Renal cortex interstitium (tissue), 11 donors: Measurements from ENCODE around the gene CETN1. TPM values are rescaled to one million over a fixed set of nuclear protein-coding genes. Genes with fewer than 3 reads are reported as not detected.
A peak's percentile ranks its signal among the peaks of the same experiment; 100 is the strongest.

Source experiments
- DNase-seq, 11 donors: peaks; one replicate each; pipeline ENCODE4 v3.0.0-alpha.2; 2013; ENCODE audit warnings: low read depth in 9 of 11, low spot score in 4 of 11; ENCODE audit errors: extremely low read depth in 1 of 11
- polyA plus RNA-seq, 3 donors: library from polyadenylated mRNA; unstranded; fragments of 120-200 nt; gene quantifications; one replicate each; pipeline ENCODE4 v1.2.1, GENCODE V29; 2013; ENCODE audit not compliant: insufficient read length in 3 of 3

CETN1 gene
- polyA plus RNA-seq, 3 donors, result not detected

DNA sequence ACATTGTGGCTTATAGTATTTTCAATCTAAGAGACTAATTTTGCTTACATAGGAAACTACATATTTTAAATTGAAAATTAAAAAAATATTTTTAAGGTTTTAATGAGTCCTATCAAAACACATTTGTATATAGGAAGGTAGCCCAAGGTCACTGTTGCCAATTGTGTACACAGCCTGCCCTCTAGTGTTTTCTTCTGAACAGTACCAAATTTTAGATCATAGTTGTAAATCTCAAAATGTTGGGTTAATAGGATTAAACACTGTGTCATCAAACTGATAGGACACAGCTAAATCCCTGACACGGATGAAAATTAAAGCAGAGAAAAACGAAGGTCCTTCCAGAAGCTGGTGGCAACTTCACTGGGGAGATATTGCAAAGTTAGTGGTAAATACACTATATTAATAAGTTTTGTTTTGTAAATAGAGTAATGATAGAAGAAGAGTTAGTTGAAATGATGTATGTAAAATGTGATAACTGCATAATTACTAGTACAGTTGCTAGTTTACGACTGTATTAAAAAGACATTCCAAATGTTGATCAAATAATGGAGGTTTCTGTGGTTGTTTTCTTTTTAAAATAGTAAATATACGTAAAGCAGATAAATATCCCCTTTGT, 36.3 kb downstream of the CETN1 start:
- DNase-seq, result no peak

DNA sequence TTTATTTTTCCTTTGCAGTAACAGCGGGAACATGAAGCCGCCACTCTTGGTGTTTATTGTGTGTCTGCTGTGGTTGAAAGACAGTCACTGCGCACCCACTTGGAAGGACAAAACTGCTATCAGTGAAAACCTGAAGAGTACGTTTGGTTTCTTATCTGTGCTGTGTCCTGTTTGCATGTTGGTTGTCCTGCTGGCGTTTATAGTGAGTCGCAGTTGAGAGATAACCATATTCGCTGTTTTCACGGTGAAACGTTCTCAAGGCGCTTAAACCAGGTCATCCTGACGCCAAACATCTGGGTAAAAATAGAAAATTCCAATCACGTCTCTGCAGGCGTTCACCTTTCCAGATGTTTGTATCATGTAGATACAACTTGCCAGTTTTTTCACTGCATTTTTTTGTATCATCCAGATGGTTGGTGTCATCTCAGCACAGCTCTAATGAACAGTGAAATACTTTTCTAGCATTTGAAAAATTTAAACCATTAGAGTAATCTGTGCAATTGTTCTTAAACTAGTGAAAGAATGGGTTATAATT, 37.9 kb downstream of the CETN1 start:
- no peak for DNase-seq

DNA sequence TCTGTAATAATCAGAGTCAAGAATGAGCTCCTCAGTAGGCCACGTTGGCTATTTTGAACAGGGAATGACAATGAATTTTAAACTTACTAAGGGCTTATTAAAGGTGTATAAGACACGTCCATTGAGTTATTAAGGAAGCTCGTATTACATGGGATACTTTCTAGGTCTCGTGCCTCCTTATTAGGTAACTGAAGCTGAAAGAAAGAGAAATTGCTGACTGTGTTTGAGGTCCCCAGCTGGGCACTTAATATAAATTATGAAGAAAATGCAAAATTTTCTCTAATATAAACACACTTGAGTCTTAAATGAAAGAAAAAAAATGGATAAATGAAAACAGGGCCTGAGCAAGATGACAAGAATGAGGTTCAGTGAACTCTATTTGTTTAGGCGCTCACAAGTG, 38.4 kb downstream of the CETN1 start:
- no peak for DNase-seq

DNA sequence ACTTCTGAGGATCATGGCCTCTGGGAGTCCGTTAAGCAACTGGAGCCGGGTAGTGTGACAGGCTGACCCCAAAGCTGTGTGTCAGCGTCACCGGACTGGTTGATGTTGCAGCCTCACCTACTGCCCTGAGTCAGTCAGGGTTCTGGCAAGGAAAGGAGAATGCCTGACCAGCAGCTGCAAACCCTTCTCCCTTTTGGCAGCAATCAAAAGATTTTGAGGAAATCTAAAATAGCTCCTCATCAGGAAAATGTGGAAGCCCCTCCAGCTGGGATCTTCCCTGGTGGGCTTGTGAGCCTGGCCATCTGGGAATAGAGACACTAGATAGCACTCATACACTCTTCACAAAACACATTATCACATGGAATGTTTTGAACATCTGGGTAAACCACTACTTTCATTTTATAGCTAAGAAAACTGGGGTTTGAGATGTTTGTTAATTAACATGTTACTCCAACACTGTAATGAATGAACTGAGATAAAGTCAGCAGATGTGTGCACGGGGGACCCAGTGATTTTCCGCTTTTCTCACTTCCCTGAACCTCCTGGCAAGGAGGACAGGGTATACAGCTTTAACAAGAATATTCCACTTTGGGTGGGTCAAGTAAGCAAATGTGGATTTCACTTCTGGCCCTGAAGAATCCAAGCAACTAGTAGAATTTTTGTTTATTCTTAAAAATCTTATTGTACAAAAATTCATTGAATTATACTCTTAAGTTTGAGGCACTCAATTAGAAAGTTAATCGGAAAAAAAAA, 41.3 kb downstream of the CETN1 start:
- DNase-seq, result no peak

DNA sequence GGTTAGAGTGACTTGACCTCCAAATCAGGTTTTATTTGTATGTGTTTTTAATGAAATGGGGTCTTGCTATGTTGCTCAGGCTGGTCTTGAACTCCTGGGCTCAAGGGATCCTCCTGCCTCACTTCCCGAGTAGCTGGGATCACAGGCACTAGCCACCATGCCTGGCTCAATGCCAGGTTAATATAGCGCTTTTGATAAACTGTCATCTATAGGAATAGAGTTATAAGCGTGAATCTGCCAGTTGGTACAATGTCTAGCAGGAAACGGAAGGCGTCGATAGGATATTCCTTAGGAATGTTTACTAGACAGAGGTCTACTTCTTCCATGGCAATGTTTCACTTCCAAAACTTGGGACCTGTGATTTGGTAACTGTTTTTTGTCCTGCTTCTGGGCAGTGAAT, 42.1 kb downstream of the CETN1 start:
- DNase-seq, result no peak

DNA sequence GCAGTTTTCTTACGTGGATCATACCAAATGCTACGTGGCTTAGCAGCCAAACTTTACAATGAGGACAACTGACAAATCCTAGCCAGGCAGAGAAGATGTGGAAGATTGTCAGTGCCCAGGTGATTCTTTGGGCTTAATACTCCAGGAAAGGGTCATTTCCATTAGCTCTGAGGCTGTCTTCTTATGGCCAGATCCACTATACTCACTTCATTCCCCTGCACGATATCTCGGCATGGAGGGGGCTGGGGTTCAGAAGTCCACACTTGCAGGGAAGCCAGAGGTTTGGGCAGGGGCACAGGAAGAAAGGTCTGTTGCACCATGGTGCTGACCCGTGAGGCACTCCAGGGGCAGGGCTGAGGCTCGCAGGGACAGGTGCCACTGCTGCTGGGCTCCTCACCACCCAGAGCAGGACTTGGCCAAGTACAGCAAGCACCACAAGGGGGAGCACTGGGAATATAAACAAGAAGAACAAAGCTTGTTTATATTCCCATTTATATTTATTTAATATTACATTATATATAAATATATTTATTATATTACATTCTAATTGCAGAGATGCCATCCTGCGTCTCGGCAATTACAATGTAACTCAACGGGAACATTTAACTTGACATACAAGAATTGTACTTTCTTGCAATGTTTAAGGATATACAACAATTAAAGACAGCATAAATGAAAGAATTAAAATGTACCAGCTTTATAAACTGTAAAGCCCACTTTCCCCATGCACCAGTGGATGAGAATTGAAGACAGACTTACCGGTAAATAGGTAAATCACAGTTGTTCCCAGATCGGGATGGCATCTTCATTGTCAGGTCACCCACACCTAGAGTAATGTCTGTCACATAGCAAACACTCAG, 43.8 kb downstream of the CETN1 start:
- DNase-seq, result peak in 6 of 11 donors; percentile 46 to 56 (median 52)

DNA sequence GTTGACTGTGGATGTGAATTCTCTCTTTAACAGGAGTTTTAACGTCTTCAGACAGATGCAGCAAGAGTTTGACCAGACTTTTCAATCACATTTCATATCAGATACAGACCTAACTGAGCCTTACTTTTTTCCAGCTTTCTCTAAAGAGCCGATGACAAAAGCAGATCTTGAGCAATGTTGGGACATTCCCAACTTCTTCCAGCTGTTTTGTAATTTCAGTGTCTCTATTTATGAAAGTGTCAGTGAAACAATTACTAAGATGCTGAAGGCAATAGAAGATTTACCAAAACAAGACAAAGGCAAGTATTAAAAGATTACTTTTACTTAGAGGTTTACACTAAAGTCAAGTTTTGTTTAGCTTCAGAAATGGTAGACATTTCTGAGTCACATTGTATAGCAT, 47.1 kb downstream of the CETN1 start:
- DNase-seq, result no peak

DNA sequence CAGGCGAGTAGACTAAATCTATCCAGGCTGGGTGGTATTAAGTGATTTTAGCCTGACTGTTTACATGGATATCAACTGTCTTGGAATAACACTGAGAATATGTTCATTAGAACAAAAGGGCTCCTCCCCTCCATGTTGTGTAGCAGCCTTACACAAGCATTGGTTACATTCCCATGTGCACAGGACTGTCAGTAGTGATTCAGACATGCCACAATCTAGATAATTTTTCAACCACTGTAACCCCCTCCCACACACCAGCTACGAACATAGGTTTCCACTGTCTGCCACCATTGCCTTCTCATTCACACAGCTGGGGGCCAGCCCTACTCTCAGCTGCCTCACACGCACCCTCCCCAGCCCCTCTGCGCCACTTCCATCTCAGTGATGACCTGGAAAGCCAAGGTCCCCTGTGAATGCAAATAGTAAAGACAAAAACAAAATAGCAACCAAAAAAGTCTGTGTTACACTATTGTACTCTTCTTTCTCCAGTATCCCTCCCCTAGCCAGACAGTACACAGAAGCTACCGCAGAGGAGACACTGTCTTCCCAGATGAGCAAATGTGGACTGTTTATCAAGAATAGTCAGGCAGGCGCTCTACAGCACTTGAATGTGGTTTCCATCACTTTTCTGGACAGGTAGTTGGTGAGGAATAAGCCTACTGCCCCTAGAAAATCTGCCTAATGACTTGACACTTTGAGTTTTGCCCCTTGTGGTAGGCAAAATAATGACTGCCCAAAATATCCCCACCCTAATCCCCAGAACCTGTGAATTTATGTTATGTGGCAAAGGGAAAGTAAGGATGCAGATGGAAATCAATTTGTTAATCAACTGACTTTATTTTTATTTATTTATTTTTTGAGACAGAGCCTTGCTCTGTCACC, 49.3 kb downstream of the CETN1 start:
- no peak for DNase-seq

DNA sequence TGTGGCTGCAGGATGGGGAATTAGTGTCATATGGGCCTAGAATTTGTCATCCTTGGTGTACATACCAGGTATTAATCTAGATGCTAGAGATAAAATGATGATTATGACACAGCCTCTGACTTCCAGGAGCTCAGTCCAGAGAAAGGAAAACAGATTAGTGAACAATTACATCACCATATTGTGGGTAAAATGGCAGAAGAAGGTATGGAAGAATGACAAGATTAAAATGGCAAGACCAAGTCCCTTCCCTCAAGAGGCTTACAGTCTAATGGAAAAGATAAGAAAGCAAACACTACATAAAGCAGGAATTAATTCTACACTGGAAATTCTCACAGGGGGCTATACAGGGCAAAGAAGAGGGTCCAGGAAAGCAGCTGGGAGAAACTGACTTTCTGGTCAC, 51.4 kb downstream of the CETN1 start:
- DNase-seq, result no peak

Other genes with a start within 250 kb of the CETN1 start
- 10 to 100 TPM; 26.3 to 28.9 (median 28.3) TPM for gene COLEC12, start 79.7 kb upstream of the CETN1 start, polyA plus RNA-seq
- 10 to 100 TPM; 11.9 to 18.0 (median 17.1) TPM for gene CLUL1, start 16.6 kb downstream of the CETN1 start, polyA plus RNA-seq
- gene TYMS, start 77.3 kb downstream of the CETN1 start, polyA plus RNA-seq, result 100 to 1,000 TPM; 114 to 155 (median 150) TPM
- gene ENOSF1, start 132.2 kb downstream of the CETN1 start, polyA plus RNA-seq, result 100 to 1,000 TPM in 2 of 3 donors, 10 to 100 TPM in 1; 69.5 to 133 (median 114) TPM
- gene YES1, start 231.9 kb downstream of the CETN1 start, polyA plus RNA-seq, result 10 to 100 TPM; 67.1 to 76.0 (median 68.2) TPM